Fibroblast of lung (primary cell): ENCODE results near the gene ATRX. TPM values are rescaled to one million over a fixed set of nuclear protein-coding genes. Genes with fewer than 3 reads are reported as not detected.
A peak's percentile ranks its signal among the peaks of the same experiment; 100 is the strongest.

Source experiments
- DNase-seq, 2 donors: peaks; one replicate each; pipeline versions ENCODE4 v3.0.0 to v3.0.0-alpha.2; 2010; ENCODE audit warnings: low read depth in 2 of 2
- H2AFZ ChIP-seq: 2 replicates; pipeline ENCODE4 v1.5.1; 2012; ENCODE audit warnings: low read length, control low read depth, inconsistent platforms
- H3K27ac ChIP-seq: 2 replicates; pipeline ENCODE4 v1.5.1; 2011; ENCODE audit warnings: low read length, control low read depth; ENCODE audit not compliant: insufficient read depth
- H3K27me3 ChIP-seq: 2 replicates; pipeline ENCODE4 v1.5.1; 2011; ENCODE audit warnings: mild to moderate bottlenecking, low read length; ENCODE audit not compliant: control insufficient read depth, insufficient read depth
- H3K36me3 ChIP-seq: 2 replicates; pipeline ENCODE4 v1.5.1; 2011; ENCODE audit warnings: low read length; ENCODE audit not compliant: control insufficient read depth, insufficient read depth
- H3K4me1 ChIP-seq: 2 replicates; pipeline ENCODE4 v1.5.1; 2011; ENCODE audit warnings: low read length; ENCODE audit not compliant: control insufficient read depth, insufficient read depth; ENCODE audit errors: extremely low read depth
- H3K4me2 ChIP-seq: 2 replicates; pipeline ENCODE4 v1.5.1; 2011; ENCODE audit warnings: low read length, control low read depth; ENCODE audit not compliant: insufficient read depth; ENCODE audit errors: extremely low read depth
- H3K4me3 ChIP-seq, 4 experiments: fragments of 200-600 bp in 1 of 4; sonication (generic) in 1 of 4; replicated peaks in 1 of 4; 2 replicates each; pipeline ENCODE4 v1.5.1; 2011 to 2016; ENCODE audit warnings: low read length in 4 of 4, low read depth in 3 of 4, mild to moderate bottlenecking in 3 of 4, control low read depth in 2 of 4, inconsistent platforms in 1 of 4, mixed read lengths in 1 of 4; ENCODE audit not compliant: insufficient read depth in 1 of 4; ENCODE audit errors: control extremely low read depth in 1 of 4
- H3K79me2 ChIP-seq: 2 replicates; pipeline ENCODE4 v1.5.1; 2012; ENCODE audit warnings: mild to moderate bottlenecking, low read length, inconsistent platforms; ENCODE audit not compliant: control insufficient read depth, insufficient read depth
- H3K9ac ChIP-seq: 2 replicates; pipeline ENCODE4 v1.5.1; 2011; ENCODE audit warnings: mild to moderate bottlenecking, low read length, control low read depth; ENCODE audit not compliant: insufficient read depth
- H3K9me3 ChIP-seq: 2 replicates; pipeline ENCODE4 v1.5.1; 2012; ENCODE audit warnings: low read depth, low read length; ENCODE audit not compliant: control insufficient read depth, insufficient read depth
- H4K20me1 ChIP-seq: 2 replicates; pipeline ENCODE4 v1.5.1; 2011; ENCODE audit warnings: low read length; ENCODE audit not compliant: control insufficient read depth, insufficient read depth; ENCODE audit errors: extremely low read depth
- CTCF ChIP-seq, 2 donors: IDR thresholded peaks in 1 of 2; conservative IDR thresholded peaks in 1 of 2; 1 replicate in 1 of 2; 2 replicates in 1 of 2; pipeline ENCODE4 v1.5.1; 2011 to 2012; ENCODE audit warnings: low read length in 2 of 2, control low read depth in 1 of 2, inconsistent platforms in 1 of 2, low read depth in 1 of 2, mild to moderate bottlenecking in 1 of 2
- EZH2 ChIP-seq: IDR thresholded peaks from 2 replicates; pipeline ENCODE4 v1.5.1; 2012; ENCODE audit warnings: low read length, control low read depth, mild to moderate bottlenecking; ENCODE audit errors: missing control alignments
- polyA plus RNA-seq, 2 donors: library from polyadenylated mRNA; depleted of rRNA in 1 of 2; stranded (reverse) in 1 of 2; unstranded in 1 of 2; fragments of >200 nt; gene quantifications; 2 replicates each; pipeline ENCODE4 v1.2.1, GENCODE V29; 2011 to 2012; ENCODE audit warnings: missing spikeins in 1 of 2
- total RNA-seq: library from RNA; depleted of rRNA; stranded (reverse); fragments of >200 nt; gene quantifications from 2 replicates; pipeline ENCODE4 v1.2.1, GENCODE V29; 2014

The ATRX gene
- total and polyA plus RNA-seq, 2 donors (not counting 1 experiment from before 2014, with no cell fraction given) = 52.6 to 100 TPM

GRCh38 chrX:77743720-77744119 lies 42.3 kb downstream of the ATRX start:
- Histone ChIP-seq H3K36me3 (no peaks in the 10 kb centered on the region), H4K20me1 (no peaks in the 10 kb centered on the region), H3K9ac (no peak overlapping the region), H3K9me3 (no peaks in the 10 kb centered on the region), H3K4me1 (no peaks in the 10 kb centered on the region), H3K79me2 (peaks cover 38% of the 10 kb centered on the region), H3K27ac (no peak overlapping the region), H3K4me3 (no peak overlapping the region), H2AFZ (no peak overlapping the region), H3K4me2 (no peak overlapping the region), H3K27me3 (no peaks in the 10 kb centered on the region)
- TF ChIP-seq EZH2 (no peak), CTCF (conservative IDR thresholded peaks at IDR 0.05 in 1 of 2, IDR thresholded peaks at IDR 0.05 in 1 of 2; ENCODE audit: low read depth in 1 of 2, low read length in 2 of 2) (no peak)
- DNase-seq = peak in 1 of 2 donors; percentile 23

- no peaks in the 10 kb centered on the region for H3K4me1 ChIP-seq
- DNase-seq = no peak
- no peaks in the 10 kb centered on the region for H4K20me1 ChIP-seq
- no peak overlapping the region for H3K4me3 ChIP-seq
- H3K27ac ChIP-seq = no peak overlapping the region
- H2AFZ ChIP-seq = no peak overlapping the region
- no peak overlapping the region for H3K9ac ChIP-seq
- no peaks in the 10 kb centered on the region for H3K36me3 ChIP-seq
- no peaks in the 10 kb centered on the region for H3K27me3 ChIP-seq
- no peak overlapping the region for H3K4me2 ChIP-seq
- no peak for TF ChIP-seq EZH2
- no peak for TF ChIP-seq CTCF (conservative IDR thresholded peaks at IDR 0.05 in 1 of 2, IDR thresholded peaks at IDR 0.05 in 1 of 2; ENCODE audit: low read depth in 1 of 2, low read length in 2 of 2)
- H3K9me3 ChIP-seq = no peaks in the 10 kb centered on the region
- peaks cover 39% of the 10 kb centered on the region for H3K79me2 ChIP-seq
These were observed 43.1 kb downstream of the ATRX start for GRCh38 chrX:77742788-77743476.

GRCh38 chrX:77740376-77740905 lies 45.6 kb downstream of the ATRX start:
- no peaks in the 10 kb centered on the region for H4K20me1 ChIP-seq

More at GRCh38 chrX:77740376-77740905, 45.6 kb downstream of the ATRX start:
- TF ChIP-seq CTCF (conservative IDR thresholded peaks at IDR 0.05 in 1 of 2, IDR thresholded peaks at IDR 0.05 in 1 of 2; ENCODE audit: low read depth in 1 of 2, low read length in 2 of 2) (no peak), EZH2 (no peak)
- H3K4me2 ChIP-seq = no peak overlapping the region
- no peak overlapping the region for H3K27ac ChIP-seq
- H3K27me3 ChIP-seq = no peaks in the 10 kb centered on the region
- no peak overlapping the region for H3K9ac ChIP-seq
- no peak overlapping the region for H2AFZ ChIP-seq
- no peak overlapping the region for H3K4me3 ChIP-seq
- no peaks in the 10 kb centered on the region for H3K36me3 ChIP-seq
- peaks cover 40% of the 10 kb centered on the region for H3K79me2 ChIP-seq
- H3K4me1 ChIP-seq = no peaks in the 10 kb centered on the region
- no peak for DNase-seq
- no peaks in the 10 kb centered on the region for H3K9me3 ChIP-seq
